Chondrocyte (in vitro differentiated cells): ENCODE measurements around the gene GIT2. TPM values are rescaled to one million over a fixed set of nuclear protein-coding genes. Genes with fewer than 3 reads are reported as not detected.

ENCODE experiments used
- DNase-seq: peaks from one replicate; pipeline ENCODE4 v3.0.0; 2021; ENCODE audit warnings: mixed read lengths, low spot score
- H3K27ac Mint-ChIP-seq: one replicate; pipeline ENCODE4 v1.8.0; 2021; ENCODE audit warnings: mild to moderate bottlenecking, moderate library complexity, mixed read lengths; ENCODE audit not compliant: unreplicated experiment
- H3K27me3 Mint-ChIP-seq: 2 replicates; pipeline ENCODE4 v1.8.0; 2021; ENCODE audit warnings: low read depth, mixed read lengths
- H3K36me3 Mint-ChIP-seq: 2 replicates; pipeline ENCODE4 v1.8.0; 2021; ENCODE audit warnings: low read depth, mixed read lengths
- H3K4me1 Mint-ChIP-seq: 2 replicates; pipeline ENCODE4 v1.8.0; 2021; ENCODE audit warnings: low read depth, mild to moderate bottlenecking, mixed read lengths
- H3K4me3 Mint-ChIP-seq: one replicate; pipeline ENCODE4 v1.8.0; 2021; ENCODE audit warnings: mild to moderate bottlenecking, moderate library complexity, mixed read lengths; ENCODE audit not compliant: unreplicated experiment
- H3K9me3 Mint-ChIP-seq: 2 replicates; pipeline ENCODE4 v1.8.0; 2021; ENCODE audit warnings: low read depth, mixed read lengths
- total RNA-seq: library from RNA; stranded (reverse); gene quantifications from 3 replicates; pipeline ENCODE4 v1.2.1, GENCODE V29; 2021
- TF ChIP-seq, protein P1 (sequence below): fragments of 200-600 bp; sonication (generic); IDR thresholded peaks from 2 replicates; pipeline ENCODE4 v1.5.0; 2021; ENCODE audit warnings: antibody characterized with exemption, mild to moderate bottlenecking, moderate library complexity

GIT2 gene
- total RNA-seq, 1 donor from 2014 or later: 38.1 TPM

DNA sequence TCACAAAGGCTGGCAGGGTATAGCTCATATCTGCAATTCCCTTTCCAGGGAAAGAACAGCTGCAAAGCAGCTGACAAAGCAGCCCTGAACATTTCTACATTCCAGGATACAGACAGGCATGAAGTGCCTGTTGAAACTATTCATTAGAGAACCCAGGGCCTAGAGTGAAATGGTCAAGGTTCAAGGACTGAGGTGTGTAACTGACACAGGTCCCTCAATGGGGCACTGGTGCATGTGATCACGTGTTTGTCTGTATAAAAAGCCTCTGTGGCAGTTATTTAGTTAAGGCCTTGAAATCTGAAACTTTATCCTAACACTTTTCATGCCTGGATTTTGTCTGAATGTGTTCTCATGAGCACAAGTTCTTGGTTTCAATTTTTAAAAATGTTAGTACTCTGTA, 47.1 kb downstream of the GIT2 start:
- H3K9me3 Mint-ChIP-seq: no peaks in the 10 kb centered on the region
- H3K4me1 Mint-ChIP-seq: peaks cover 83% of the 10 kb centered on the region
- H3K4me3 Mint-ChIP-seq: no peak overlapping the region
- H3K27ac Mint-ChIP-seq: peak overlapping the region; percentile 82
- no peak for DNase-seq
- H3K36me3 Mint-ChIP-seq: peaks cover 26% of the 10 kb centered on the region
- H3K27me3 Mint-ChIP-seq: no peaks in the 10 kb centered on the region
- TF ChIP-seq, protein P1, sequence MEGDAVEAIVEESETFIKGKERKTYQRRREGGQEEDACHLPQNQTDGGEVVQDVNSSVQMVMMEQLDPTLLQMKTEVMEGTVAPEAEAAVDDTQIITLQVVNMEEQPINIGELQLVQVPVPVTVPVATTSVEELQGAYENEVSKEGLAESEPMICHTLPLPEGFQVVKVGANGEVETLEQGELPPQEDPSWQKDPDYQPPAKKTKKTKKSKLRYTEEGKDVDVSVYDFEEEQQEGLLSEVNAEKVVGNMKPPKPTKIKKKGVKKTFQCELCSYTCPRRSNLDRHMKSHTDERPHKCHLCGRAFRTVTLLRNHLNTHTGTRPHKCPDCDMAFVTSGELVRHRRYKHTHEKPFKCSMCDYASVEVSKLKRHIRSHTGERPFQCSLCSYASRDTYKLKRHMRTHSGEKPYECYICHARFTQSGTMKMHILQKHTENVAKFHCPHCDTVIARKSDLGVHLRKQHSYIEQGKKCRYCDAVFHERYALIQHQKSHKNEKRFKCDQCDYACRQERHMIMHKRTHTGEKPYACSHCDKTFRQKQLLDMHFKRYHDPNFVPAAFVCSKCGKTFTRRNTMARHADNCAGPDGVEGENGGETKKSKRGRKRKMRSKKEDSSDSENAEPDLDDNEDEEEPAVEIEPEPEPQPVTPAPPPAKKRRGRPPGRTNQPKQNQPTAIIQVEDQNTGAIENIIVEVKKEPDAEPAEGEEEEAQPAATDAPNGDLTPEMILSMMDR: no peak

DNA sequence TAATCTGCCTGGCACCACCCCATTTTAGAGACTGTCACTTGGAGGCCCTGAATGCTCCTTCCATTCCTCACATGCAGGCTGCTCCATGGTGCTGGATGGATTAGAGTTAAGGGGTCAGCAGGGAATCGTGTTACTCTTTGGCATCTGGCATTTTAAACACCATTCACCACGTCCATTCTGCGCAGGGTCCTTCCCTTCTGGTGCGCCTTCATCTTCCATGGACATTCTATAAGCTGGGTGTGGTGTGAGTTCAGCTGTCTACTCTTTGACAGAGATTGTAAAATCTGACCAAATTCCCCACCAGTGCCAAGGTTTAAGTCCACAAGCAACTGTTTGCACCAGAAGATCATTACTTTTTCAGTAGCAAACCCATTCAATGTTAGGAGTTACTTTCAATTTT, 47.8 kb downstream of the GIT2 start:
- Mint-ChIP-seq H3K9me3 (no peaks in the 10 kb centered on the region), H3K4me1 (peaks cover 81% of the 10 kb centered on the region), H3K27ac (peak overlapping the region; percentile 52)

DNA sequence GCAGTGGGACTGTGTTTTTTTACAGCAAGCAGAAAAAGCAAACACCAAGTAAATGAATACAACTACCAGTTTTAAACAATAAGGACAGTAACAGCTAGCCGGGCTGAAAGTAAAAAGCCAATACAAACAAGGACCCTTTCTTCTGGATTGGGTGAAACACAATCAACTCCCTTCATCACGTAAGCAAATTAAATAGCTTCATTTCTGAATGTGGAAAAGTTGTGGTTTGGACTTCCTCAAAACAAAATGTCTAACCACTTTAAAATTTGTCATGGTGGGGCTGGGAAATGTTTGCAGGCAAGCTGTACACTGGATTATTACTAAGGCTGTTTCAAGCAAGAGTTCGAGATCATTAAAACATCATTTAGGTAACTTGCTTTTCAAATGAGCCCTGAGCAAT, 48.6 kb downstream of the GIT2 start:
- no peak overlapping the region for H3K27ac Mint-ChIP-seq

More for the DNA sequence above, 47.8 kb downstream of the GIT2 start:
- DNase-seq: no peak
- Mint-ChIP-seq H3K36me3 (peaks cover 25% of the 10 kb centered on the region), H3K4me3 (no peak overlapping the region), H3K27me3 (no peaks in the 10 kb centered on the region)
- TF ChIP-seq, protein P1: no peak

DNA sequence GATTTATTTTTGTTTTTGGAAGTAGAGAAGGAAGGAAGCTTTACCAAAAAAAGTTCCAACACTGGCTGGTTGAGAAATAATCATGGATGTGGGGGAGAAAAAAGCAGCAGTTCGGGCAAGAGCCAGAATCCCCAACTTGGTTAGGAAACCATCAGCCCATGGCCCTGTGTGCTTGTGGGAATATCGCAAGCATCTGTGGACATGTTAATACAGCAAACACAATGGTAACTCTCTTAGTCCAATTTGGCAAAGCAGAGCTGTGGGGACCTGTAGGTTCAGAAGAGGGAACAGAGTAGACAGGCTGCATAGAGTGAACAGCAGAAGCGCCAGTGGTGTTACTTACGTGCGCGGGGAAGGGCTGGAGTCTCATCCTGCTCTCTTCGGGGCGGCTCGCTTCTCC, 49.3 kb downstream of the GIT2 start:
- H3K27ac Mint-ChIP-seq: peak overlapping the region; percentile 85
- peaks cover 16% of the 10 kb centered on the region for H3K36me3 Mint-ChIP-seq
- H3K4me1 Mint-ChIP-seq: peaks cover 68% of the 10 kb centered on the region
- no peak for DNase-seq
- TF ChIP-seq, protein P1: no peak
- H3K27me3 Mint-ChIP-seq: no peaks in the 10 kb centered on the region
- H3K4me3 Mint-ChIP-seq: no peak overlapping the region
- no peaks in the 10 kb centered on the region for H3K9me3 Mint-ChIP-seq

More for the DNA sequence above, 48.6 kb downstream of the GIT2 start:
- Mint-ChIP-seq H3K36me3 (peaks cover 22% of the 10 kb centered on the region), H3K4me1 (peaks cover 74% of the 10 kb centered on the region), H3K9me3 (no peaks in the 10 kb centered on the region), H3K4me3 (no peak overlapping the region), H3K27me3 (no peaks in the 10 kb centered on the region)
- TF ChIP-seq, protein P1: no peak
- DNase-seq: no peak

DNA sequence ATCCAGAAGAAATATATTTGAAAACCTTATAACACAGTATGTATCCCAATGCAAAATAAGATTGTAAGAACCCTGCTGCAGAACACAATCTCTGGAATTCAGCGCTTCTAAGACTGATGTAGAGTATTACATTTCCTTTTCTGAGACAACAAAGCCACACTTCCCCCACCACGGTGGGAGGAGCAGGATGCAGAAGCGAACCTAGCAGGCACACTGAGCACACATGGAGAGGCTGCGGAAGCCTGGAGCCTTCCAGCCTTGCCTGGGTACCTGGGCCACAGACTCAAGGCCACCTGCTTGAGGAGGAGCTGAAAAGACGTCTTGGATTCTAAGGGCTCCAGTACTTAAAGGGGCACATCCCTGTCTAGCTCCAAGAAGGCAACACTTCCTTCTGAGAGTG, 49.7 kb downstream of the GIT2 start:
- no peak for DNase-seq
- TF ChIP-seq, protein P1: no peak
- Mint-ChIP-seq H3K27me3 (no peaks in the 10 kb centered on the region), H3K4me3 (no peak overlapping the region), H3K27ac (peak overlapping the region; percentile 85), H3K4me1 (peaks cover 64% of the 10 kb centered on the region), H3K36me3 (peaks cover 13% of the 10 kb centered on the region), H3K9me3 (no peaks in the 10 kb centered on the region)
